T1000 (cell line): ENCODE measurements around the gene FOXS1.
"Not testable (repeated sequence)": the region's sequence is repeated elsewhere in the genome, so short reads cannot be mapped to it uniquely, and the experiment has no call there.

ENCODE experiments used
- DNase-seq: peaks from one replicate; lab custom pipeline; 2025; ENCODE audit warnings: mixed read lengths; lab: John Stamatoyannopoulos, UW

The FOXS1 gene

GRCh38 chr20:31822421-31823330 is 22.7 kb downstream of the FOXS1 start:
- DNase-seq, result peak; percentile 50

- no peak for DNase-seq
Measured at GRCh38 chr20:31821427-31821826, 24.0 kb downstream of the FOXS1 start.

DNA sequence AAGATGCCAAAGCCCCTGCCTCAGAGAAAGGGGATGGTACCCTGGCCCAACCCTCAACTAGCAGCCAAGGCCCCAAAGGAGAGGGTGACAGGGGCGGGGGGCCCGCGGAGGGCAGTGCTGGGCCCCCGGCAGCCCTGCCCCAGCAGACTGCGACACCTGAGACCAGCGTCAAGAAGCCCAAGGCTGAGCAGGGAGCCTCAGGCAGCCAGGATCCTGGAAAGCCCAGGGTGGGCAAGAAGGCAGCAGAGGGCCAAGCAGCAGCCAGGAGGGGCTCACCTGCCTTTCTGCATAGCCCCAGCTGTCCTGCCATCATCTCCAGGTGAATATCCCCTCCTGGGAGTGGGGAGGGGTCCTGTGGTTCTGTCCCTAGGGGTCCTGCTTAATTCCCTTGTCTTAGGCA is 25.2 kb downstream of the FOXS1 start:
- DNase-seq, result no peak

DNA sequence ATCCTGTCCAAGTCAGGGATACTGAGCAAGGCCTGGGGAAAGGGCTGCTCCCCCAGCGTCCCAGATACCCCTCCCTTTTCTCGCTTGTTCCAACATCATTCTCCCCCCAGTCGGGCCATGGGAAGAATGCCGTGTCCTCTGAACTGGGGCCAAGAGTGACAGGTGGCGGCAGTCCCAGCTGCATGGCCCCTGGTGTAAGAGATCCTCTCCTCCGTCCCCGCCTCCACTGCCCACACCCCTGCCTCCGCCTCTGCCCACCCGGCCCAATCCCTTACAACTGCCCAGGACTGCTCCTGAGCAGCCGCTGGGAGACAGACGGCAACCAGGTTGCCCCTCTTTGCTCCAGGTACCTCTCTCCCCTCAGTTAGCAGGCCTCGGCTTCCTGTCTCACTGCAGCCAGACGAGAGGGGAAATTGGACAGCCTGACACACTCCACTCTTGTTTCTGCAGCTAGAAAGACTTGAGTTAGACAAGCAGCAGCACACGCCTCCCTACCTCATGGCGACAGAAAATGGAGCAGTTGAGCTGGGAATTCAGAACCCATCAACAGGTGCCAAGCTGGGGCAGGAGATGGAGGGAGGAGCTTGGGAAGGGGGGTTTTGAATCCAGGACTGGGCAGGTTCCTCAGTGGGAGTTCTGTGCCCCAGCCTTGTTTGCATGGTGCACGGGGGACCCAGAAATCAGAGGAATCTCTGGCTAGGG is 26.2 kb downstream of the FOXS1 start, which contains the start of gene MYLK2:
Gene MYLK2, plus strand, starts transcription at position 274 of the 702 bp plus-strand sequence. Its CDS starts 225 bp downstream, at position 499.
- DNase-seq, result no peak

- DNase-seq, result no peak
Measured at GRCh38 chr20:31818376-31818908, 27.0 kb downstream of the FOXS1 start.

DNA sequence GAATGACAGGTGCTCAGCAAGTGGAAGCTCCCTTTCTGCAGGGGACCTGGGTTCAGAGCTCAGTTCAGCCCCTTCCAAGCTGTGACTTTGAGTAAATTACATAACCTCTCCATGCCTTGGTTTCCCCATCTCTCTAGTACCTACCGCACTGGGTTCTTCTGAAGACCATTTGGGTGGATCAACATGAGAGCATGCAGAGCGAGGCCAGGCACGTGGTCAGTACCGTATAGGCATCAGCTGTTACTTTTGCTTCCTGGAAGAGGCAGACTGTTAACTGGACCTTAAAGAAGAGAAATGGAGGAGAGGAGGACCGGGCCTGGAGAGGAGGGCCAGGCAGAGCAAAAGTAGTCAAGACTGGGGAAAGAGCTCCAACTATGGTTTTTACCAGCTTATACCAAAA is 27.9 kb downstream of the FOXS1 start:
- no peak for DNase-seq

DNA sequence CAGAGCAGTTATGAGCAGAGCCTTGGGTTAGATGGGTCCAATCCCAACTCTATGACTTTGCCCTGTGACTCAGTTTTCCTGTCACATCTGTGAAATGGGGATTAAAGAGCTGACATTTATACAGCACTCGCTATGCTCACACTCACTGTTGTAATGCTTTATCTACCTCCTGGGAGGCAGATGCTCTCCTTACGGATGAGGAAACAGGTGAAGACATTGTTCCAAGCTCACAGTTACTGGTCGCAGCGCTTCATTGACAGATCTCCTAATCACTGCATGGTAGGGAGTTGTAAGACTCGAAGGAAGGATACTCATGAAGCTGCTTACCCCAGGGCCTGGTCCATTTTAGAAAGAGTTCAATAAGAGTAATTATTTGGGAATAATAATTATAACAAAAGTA is 29.2 kb downstream of the FOXS1 start:
- DNase-seq, result no peak

DNA sequence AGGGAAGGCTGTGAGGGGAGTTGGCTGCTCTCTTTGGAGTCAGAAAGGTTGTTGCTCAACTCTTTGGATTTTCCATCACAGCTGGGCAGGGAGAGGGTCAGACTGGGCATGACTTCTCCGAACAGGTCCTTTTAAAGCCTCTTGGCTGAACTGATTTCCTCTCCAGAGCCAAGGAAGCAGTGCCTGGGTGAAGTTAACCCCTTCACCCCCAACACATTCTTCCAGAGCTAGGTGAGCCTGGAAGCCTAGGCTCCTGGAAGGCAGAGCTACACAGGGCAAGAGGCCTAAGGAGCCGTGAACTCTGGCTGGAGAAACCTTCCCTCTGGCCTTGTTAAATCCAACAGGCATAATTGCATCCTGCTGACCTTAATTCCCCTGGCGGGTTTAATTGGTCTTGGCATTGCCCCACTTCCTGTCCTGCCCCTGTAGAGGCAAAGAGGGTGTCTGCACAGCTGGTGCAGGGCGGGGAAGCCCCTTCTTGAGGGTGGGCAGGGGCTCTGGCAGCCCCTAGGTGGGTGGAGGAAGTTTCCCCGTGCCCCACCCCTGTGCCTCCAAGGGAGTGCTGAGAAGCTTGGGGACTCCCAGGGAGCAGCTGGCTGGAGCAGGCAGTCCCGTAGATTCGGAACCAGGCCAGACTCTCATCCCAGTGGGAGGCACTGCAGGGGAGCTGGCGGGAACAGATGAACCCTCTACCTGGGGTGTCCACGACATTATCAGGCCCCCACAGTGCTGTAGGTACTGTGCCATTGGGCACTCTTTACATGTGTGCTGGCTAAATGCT is 29.8 kb downstream of the FOXS1 start:
- DNase-seq, result no peak

DNA sequence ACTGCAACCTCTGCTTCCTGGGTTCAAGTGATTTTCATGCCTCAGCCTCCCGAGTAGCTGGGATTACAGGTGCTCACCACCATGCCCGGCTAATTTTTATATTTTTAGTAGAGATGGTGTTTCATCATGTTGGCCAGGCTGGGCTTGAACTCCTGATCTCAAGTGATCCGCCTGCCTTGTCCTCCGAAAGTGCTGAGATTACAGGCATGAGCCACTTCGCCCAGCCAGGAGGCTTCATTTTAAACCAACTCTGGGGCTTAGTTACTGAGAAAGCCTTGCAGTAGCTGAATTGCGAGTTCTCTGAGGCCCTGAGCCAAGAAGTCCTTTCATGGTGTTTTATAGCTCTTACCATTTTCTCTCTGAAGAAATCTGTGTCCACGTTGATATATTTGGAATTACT is 31.3 kb downstream of the FOXS1 start:
- DNase-seq, result not testable (repeated sequence)

DNA sequence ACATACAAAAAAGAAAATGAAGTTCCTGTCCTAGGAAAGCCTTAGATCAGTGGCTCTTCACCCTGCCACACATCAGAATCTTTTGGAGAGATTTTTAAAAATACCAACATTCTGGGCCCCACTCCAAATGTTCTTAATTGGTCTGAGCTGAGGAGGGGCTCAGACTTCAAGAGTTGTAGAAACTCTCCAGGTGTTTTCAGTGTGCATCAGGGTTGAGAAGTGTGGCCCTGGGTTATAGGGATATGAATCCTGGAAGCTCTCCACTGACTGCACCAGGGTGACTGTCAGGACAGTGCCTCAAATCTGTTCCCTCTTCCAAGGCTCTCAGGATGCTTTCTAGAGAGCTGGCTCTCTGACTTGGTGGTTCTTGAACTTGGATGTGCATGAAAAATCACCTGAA is 31.8 kb downstream of the FOXS1 start:
- DNase-seq, result no peak

DNA sequence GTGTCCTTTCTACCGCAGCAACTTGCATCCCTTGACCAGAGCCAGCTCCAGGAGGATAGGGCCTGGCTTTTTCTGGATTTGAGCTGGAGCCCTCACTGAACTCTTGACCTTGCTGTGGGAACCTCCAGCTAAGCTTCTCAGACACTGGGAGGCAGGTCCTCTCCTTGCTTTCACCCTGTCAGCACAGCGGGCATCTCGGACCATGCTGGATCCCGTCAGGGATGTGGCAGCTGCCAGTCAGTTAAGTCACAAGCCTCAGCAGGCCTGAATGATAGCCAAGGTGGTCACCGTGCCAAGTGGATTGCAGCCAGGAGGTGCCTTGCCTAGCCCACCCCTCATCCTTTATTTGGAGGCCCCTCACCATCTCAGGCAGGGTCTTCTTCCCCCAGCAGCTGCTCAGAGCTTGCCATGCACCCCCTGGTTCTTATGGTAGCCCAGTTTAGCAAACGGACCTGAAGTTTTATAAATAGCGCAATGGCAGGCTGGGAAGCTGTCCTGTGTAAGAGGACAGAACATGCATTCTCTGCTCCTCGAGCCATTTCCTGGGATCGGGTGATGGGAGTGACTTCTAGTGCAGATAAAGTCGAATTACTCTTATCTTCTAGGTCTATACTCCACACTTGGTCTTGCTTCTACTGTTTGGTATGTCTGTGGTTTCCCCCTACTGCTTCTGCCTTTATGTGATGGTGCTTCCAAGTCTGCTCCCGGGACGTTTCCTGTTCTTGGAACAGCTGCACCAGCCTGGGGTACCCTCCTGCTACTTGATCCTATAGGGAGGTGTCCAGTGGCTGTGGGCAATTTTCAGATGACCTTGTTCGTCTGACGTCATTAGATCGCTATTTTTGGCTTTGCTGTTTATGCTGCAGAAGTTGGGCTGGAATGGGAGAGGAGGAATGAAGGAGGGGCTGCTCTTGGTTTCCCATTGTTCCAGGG is 33.3 kb downstream of the FOXS1 start:
- peak; percentile 14 for DNase-seq

DNA sequence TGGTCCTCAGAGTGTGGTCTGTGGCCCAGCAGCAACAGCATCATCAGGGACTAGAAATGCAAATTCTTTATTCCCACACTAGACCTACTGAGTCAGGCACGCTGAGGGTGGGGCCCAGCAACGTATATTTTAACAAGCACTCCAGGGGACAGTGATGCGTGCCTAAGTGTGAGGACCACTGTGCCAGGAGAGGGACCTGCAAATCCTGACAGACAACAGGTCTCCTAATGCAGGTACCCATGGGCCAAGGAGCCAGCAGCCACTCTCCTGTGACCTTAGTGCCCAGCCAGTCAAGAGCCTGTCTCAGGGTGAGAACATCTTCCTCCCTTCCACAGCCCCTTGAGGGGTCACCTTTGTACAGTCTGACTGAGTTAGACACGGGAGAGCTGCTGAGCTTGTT is 34.2 kb downstream of the FOXS1 start:
- DNase-seq, result no peak

DNA sequence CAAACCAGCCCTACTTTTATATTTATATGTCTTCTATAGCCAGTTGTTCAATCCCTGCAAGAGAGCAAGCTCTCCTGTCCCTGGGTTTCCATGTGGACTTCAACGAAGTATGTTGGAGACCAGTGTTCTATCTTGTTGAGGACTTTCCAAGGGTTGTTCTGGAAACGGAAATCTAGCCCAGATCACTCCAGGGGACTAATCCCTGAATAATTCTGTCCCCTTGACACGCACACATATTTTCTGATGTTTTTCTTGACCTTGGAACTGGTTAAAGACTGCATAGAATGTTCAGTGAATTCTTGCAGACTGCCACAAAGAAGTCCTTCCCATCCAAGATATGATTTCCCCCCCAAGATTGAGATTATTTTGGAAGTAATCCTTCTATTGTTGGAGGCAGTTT is 35.7 kb downstream of the FOXS1 start:
- DNase-seq, result no peak

- DNase-seq, result no peak
Measured at GRCh38 chr20:31808481-31808880, 36.9 kb downstream of the FOXS1 start.

GRCh38 chr20:31806564-31807355 is 38.6 kb downstream of the FOXS1 start:
- DNase-seq, result no peak

- DNase-seq, result no peak
Measured at GRCh38 chr20:31803552-31804291, 41.7 kb downstream of the FOXS1 start.

DNA sequence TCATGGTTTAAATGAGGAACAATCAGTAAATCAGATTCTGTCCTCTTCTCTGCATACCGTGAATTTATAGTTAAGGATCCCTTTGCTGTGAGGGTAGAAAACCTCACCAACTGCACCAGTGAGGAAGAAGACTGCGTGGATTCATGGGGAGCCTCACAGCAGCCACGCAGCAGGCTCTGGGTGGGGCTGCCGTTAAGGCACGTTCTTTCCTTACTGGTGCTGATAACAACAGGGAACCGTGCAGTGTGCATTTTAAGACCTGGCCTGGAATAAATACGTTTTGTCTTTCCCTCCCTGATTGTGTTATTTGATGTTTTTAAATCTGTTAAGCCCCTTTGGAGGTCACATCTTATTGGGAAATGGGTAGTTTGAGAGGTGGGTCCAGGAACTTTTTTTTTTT is 43.9 kb downstream of the FOXS1 start:
- DNase-seq, result no peak

DNA sequence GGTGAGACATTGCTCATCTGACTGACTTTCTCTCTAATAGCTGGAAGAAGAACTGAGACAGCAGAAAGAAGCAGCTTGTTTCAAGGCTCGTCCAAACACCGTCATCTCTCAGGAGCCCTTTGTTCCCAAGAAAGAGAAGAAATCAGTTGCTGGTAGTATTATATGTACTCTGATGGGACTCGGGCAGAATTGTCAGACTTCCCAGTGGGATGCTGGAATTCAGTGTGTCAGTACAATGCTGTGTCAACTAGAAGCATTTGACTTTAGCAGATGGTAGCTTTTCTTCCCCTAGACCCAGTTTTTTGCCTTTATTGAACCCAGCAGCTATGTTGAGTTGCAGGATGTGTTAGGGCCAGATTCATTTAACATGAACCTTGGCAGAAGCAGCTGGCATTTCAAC is 48.0 kb downstream of the FOXS1 start:
- no peak for DNase-seq
